Measurements from ENCODE around the gene TTYH3. TPM values are rescaled to one million over a fixed set of nuclear protein-coding genes. Genes with fewer than 3 reads are reported as not detected.

Gene TTYH3
- total RNA-seq, 4 donors from 2014 or later: 7.2 to 43.2 (median 15.7) TPM

- Histone ChIP-seq H3K27ac (no peak overlapping the region), H3K4me1 (peaks cover 0 to 39% (median 8%) of the 10 kb centered on the region in 4 donors), H3K27me3 (peaks cover 0 to 12% of the 10 kb centered on the region in 2 donors), H3K4me3 (no peak overlapping the region), H3K36me3 (peaks cover 0 to 14% (median 0%) of the 10 kb centered on the region in 3 donors), H3K9me3 (peaks cover 0 to 8% (median 0%) of the 10 kb centered on the region in 4 donors)
- TF ChIP-seq EP300 (IDR thresholded peaks at IDR 0.05) (no peak), POLR2A (IDR thresholded peaks at IDR 0.05) (no peak), CTCF (IDR thresholded peaks at IDR 0.05) (no peak)
- no peak for DNase-seq (ENCODE audit: low spot score in 2 of 2)
- WGBS, 2 donors: 70 to 81% methylated on average over 3 to 5 of the region's 6 CpGs
Observed at GRCh38 chr7:2666155-2666554, 34.4 kb downstream of the TTYH3 start.

- Histone ChIP-seq H3K27me3 (peaks cover 0 to 15% of the 10 kb centered on the region in 2 donors), H3K27ac (no peak overlapping the region), H3K36me3 (peaks cover 0 to 9% (median 0%) of the 10 kb centered on the region in 3 donors), H3K9me3 (peaks cover 0 to 8% (median 0%) of the 10 kb centered on the region in 4 donors), H3K4me1 (peaks cover 0 to 39% (median 8%) of the 10 kb centered on the region in 4 donors), H3K4me3 (no peak overlapping the region)
- TF ChIP-seq POLR2A (IDR thresholded peaks at IDR 0.05) (no peak), EP300 (IDR thresholded peaks at IDR 0.05) (no peak), CTCF (IDR thresholded peaks at IDR 0.05) (no peak)
- no peak for DNase-seq (ENCODE audit: low spot score in 2 of 2)
- 63 to 73% methylated on average over 18 of the region's 18 CpGs for WGBS, 2 donors
Observed at GRCh38 chr7:2666588-2667250, 34.9 kb downstream of the TTYH3 start.

- H3K4me1 ChIP-seq: peaks cover 0 to 33% (median 7%) of the 10 kb centered on the region in 4 donors
- H3K9me3 ChIP-seq: peaks cover 0 to 8% (median 0%) of the 10 kb centered on the region in 4 donors
- no peak overlapping the region for H3K27ac ChIP-seq
- H3K36me3 ChIP-seq: no peaks in the 10 kb centered on the region
- WGBS, 2 donors: 67 to 72% methylated on average over 7 of the region's 7 CpGs
- TF ChIP-seq EP300 (IDR thresholded peaks at IDR 0.05) (no peak), POLR2A (IDR thresholded peaks at IDR 0.05) (no peak), CTCF (IDR thresholded peaks at IDR 0.05) (no peak)
- no peak for DNase-seq (ENCODE audit: low spot score in 2 of 2)
- H3K4me3 ChIP-seq: no peak overlapping the region
- peaks cover 0 to 15% of the 10 kb centered on the region in 2 donors for H3K27me3 ChIP-seq
Observed at GRCh38 chr7:2667843-2668242, 36.1 kb downstream of the TTYH3 start.

DNA sequence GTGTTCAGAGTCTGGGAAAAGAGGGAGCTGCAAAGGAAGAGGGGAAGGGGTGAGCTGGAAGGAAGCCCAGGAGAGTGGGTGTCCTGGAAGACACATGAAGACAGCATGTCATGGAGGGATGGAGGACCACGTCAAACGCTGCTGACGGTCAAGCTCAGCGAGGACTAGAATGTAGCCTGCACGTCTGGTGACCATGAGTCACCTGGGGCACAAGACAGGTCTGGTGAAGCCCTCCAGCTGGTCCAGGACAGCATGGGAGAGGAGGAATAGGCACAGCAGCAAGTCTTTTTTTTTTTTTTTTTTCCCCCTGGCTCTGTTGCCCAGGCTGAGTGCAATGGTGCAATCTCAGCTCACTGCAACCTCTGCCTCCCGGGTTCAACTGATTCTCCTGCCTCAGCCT is 36.6 kb downstream of the TTYH3 start:
- H3K9me3 ChIP-seq: peaks cover 0 to 8% (median 0%) of the 10 kb centered on the region in 4 donors
- H3K4me3 ChIP-seq: no peak overlapping the region
- TF ChIP-seq EP300 (IDR thresholded peaks at IDR 0.05) (no peak), CTCF (IDR thresholded peaks at IDR 0.05) (no peak), POLR2A (IDR thresholded peaks at IDR 0.05) (no peak)
- DNase-seq (ENCODE audit: low spot score in 2 of 2): no peak
- H3K27ac ChIP-seq: no peak overlapping the region
- no peaks in the 10 kb centered on the region for H3K36me3 ChIP-seq
- peaks cover 0 to 27% (median 2%) of the 10 kb centered on the region in 4 donors for H3K4me1 ChIP-seq
- peaks cover 0 to 15% of the 10 kb centered on the region in 2 donors for H3K27me3 ChIP-seq
- WGBS, 2 donors: 64 to 67% methylated on average over 6 of the region's 6 CpGs

GRCh38 chr7:2670171-2670570 is 38.4 kb downstream of the TTYH3 start:
- Histone ChIP-seq H3K27me3 (peaks cover 0 to 15% of the 10 kb centered on the region in 2 donors), H3K27ac (no peak overlapping the region), H3K9me3 (peaks cover 0 to 21% (median 0%) of the 10 kb centered on the region in 4 donors), H3K36me3 (no peaks in the 10 kb centered on the region), H3K4me3 (no peak overlapping the region), H3K4me1 (peaks cover 0 to 11% (median 0%) of the 10 kb centered on the region in 4 donors)
- TF ChIP-seq POLR2A (IDR thresholded peaks at IDR 0.05): no peak
- no peak for TF ChIP-seq EP300 (IDR thresholded peaks at IDR 0.05)
- no peak for TF ChIP-seq CTCF (IDR thresholded peaks at IDR 0.05)
- DNase-seq (ENCODE audit: low spot score in 2 of 2): no peak
- 82 to 86% methylated on average over 13 of the region's 13 CpGs for whole genome bisulfite sequencing, 2 donors
